Mammary epithelial cell (primary cell): Measurements from ENCODE around the gene LHFPL2.

Experiments
- EZH2 ChIP-seq: IDR thresholded peaks from 2 replicates; pipeline ENCODE4 v1.6.1; 2012; ENCODE audit warnings: low read length, inconsistent platforms, borderline replicate concordance
- TF ChIP-seq, protein P1 (sequence below), 2 donors: IDR thresholded peaks in 1 of 2; conservative IDR thresholded peaks in 1 of 2; 2 replicates each; pipeline ENCODE4 v1.5.1; 2011 to 2012; ENCODE audit warnings: inconsistent platforms in 2 of 2, low read length in 2 of 2, mild to moderate bottlenecking in 2 of 2, control low read depth in 1 of 2, low read depth in 1 of 2; ENCODE audit not compliant: insufficient read depth in 1 of 2; ENCODE audit errors: extremely low read depth in 1 of 2

DNA sequence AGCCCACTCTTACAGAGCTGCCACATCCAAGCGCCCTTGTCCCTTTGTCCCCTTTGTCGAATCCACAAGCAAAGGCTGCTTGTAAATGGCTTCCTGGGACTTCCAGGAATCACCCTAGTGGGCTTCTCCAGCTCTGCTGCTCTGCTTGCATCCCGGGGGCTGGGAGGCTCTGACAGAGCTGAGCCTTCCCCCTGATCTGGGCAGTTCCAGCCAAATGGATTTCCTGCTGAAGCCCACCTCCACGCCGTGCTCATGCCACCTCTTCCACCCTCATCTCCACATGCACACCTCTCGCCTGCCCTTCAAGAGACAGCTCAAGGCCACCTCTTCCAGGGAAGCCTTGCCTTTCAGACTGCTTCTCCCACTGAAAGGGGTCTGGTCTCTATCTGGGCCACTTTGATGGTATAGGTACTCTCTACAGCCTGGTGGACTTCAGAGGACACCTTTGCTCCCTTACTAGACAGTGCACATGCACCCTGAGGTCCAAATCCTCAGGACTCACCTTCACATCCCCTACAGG is 106.2 kb downstream of the LHFPL2 start:
- TF ChIP-seq, protein P1, sequence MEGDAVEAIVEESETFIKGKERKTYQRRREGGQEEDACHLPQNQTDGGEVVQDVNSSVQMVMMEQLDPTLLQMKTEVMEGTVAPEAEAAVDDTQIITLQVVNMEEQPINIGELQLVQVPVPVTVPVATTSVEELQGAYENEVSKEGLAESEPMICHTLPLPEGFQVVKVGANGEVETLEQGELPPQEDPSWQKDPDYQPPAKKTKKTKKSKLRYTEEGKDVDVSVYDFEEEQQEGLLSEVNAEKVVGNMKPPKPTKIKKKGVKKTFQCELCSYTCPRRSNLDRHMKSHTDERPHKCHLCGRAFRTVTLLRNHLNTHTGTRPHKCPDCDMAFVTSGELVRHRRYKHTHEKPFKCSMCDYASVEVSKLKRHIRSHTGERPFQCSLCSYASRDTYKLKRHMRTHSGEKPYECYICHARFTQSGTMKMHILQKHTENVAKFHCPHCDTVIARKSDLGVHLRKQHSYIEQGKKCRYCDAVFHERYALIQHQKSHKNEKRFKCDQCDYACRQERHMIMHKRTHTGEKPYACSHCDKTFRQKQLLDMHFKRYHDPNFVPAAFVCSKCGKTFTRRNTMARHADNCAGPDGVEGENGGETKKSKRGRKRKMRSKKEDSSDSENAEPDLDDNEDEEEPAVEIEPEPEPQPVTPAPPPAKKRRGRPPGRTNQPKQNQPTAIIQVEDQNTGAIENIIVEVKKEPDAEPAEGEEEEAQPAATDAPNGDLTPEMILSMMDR (conservative IDR thresholded peaks at IDR 0.05 in 1 of 2, IDR thresholded peaks at IDR 0.05 in 1 of 2; ENCODE audit: extremely low read depth in 1 of 2, insufficient read depth in 1 of 2, low read depth in 1 of 2, low read length in 2 of 2), result no peak
- TF ChIP-seq EZH2, result no peak
